Myometrial cell (primary cell): ENCODE data around the gene PLS3. TPM values are rescaled to one million over a fixed set of nuclear protein-coding genes. Genes with fewer than 3 reads are reported as not detected.

ENCODE experiments used
- total RNA-seq: library from RNA; depleted of rRNA; stranded (reverse); fragments of >200 nt; gene quantifications from 2 replicates; pipeline ENCODE4 v1.2.3, GENCODE V29; 2015

The PLS3 gene, protein sequence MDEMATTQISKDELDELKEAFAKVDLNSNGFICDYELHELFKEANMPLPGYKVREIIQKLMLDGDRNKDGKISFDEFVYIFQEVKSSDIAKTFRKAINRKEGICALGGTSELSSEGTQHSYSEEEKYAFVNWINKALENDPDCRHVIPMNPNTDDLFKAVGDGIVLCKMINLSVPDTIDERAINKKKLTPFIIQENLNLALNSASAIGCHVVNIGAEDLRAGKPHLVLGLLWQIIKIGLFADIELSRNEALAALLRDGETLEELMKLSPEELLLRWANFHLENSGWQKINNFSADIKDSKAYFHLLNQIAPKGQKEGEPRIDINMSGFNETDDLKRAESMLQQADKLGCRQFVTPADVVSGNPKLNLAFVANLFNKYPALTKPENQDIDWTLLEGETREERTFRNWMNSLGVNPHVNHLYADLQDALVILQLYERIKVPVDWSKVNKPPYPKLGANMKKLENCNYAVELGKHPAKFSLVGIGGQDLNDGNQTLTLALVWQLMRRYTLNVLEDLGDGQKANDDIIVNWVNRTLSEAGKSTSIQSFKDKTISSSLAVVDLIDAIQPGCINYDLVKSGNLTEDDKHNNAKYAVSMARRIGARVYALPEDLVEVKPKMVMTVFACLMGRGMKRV
- 155 and 175 TPM in 2 replicates for total RNA-seq

DNA sequence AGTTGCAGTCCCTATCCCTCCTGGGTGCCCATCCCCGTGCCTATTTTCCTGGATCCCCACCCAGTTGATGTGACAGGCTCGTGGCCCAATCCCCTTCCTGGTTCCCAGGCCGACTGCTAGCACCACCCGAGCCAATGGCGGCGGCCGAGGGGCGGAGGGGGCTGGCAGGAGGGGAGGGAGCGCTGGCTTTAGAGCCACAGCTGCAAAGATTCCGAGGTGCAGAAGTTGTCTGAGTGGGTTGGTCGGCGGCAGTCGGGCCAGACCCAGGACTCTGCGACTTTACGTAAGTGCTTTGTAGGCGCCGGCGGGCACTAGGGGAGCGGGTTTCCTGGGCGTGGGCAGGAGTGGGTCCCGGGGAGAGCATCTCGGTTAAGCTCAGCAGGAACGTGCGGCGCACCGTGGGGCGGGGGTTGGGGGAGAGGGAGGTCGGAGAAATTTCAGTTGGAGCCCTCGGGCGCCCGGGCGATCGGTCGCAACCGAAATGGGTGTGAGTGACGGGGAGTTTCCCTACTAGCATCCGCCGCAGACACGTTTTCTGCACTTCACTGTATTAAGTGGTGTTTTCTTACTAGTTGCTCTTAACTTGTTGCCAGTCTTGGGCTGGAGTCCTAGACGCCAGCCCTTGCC, at the start of gene PLS3:
PLS3 (plus strand) TSS at position 197 of the 627 bp plus-strand sequence. CDS start 49,077 bp downstream, outside the sequence.

